HepG2 (cell line): Measurements from ENCODE around the gene SLC2A5. TPM values are rescaled to one million over a fixed set of nuclear protein-coding genes. Genes with fewer than 3 reads are reported as not detected.

Experiments
- HIVEP1 ChIP-seq: sonication (generic); formaldehyde crosslinking; IDR thresholded peaks from 2 replicates; pipeline ENCODE4 v1.4.0; 2020; ENCODE audit warnings: mild to moderate bottlenecking, missing genetic modification reagents
- KLF13 ChIP-seq: sonication (generic); formaldehyde crosslinking; IDR thresholded peaks from 2 replicates; pipeline ENCODE4 v1.4.0; 2020; ENCODE audit warnings: mild to moderate bottlenecking, missing genetic modification reagents
- TFDP1 ChIP-seq: IDR thresholded peaks from 2 replicates; pipeline ENCODE4 v1.6.1; 2016; ENCODE audit warnings: missing compliant biosample characterization, missing genetic modification reagents, borderline replicate concordance
- ZBTB10 ChIP-seq: sonication (generic); formaldehyde crosslinking; IDR thresholded peaks from 2 replicates; pipeline ENCODE4 v1.4.0; 2020; ENCODE audit warnings: missing genetic modification reagents, borderline replicate concordance
- ZFP62 ChIP-seq: sonication (generic); formaldehyde crosslinking; IDR thresholded peaks from 2 replicates; pipeline ENCODE4 v1.4.0; 2020; ENCODE audit warnings: missing genetic modification reagents
- ZFY ChIP-seq: sonication (generic); formaldehyde crosslinking; IDR thresholded peaks from 2 replicates; pipeline ENCODE4 v1.4.0; 2020; ENCODE audit warnings: missing genetic modification reagents
- ZNF564 ChIP-seq: sonication (generic); formaldehyde crosslinking; IDR thresholded peaks from 2 replicates; pipeline ENCODE4 v1.8.1; 2023; ENCODE audit warnings: mild to moderate bottlenecking, missing genetic modification reagents
- ZNF773 ChIP-seq: sonication (generic); formaldehyde crosslinking; IDR thresholded peaks from 2 replicates; pipeline ENCODE4 v1.4.0; 2020; ENCODE audit warnings: missing genetic modification reagents, borderline replicate concordance
- polyA plus RNA-seq, 8 experiments: library from polyadenylated mRNA; depleted of rRNA in 3 of 8; stranded (reverse) in 7 of 8; unstranded in 1 of 8; fragments of >200 nt; fragmentation: Illumina TruSeq in 4 of 8; extraction: Trizol in 4 of 8; gene quantifications; 2 replicates each; pipeline versions ENCODE4 v1.2.1 to v1.2.3, GENCODE V29; 2011 to 2016; ENCODE audit warnings: low read depth in 4 of 8, missing spikeins in 1 of 8, mixed read lengths in 1 of 8; ENCODE audit not compliant: insufficient read depth in 1 of 8
- total RNA-seq, 5 experiments: library from RNA; depleted of rRNA; stranded (reverse); fragments of >200 nt; fragmentation: Illumina TruSeq; extraction: Trizol; gene quantifications; 2 replicates each; pipeline ENCODE4 v1.2.3, GENCODE V29; 2016; ENCODE audit warnings: low read depth in 1 of 5
- TF ChIP-seq, protein P1 (sequence below): sonication (generic); formaldehyde crosslinking; IDR thresholded peaks from 2 replicates; pipeline ENCODE4 v1.4.0; 2020; ENCODE audit warnings: missing genetic modification reagents, mild to moderate bottlenecking, borderline replicate concordance
- TF ChIP-seq, protein P2 (sequence below): IDR thresholded peaks from 2 replicates; pipeline ENCODE4 v1.4.0; 2020; ENCODE audit warnings: mild to moderate bottlenecking, missing genetic modification reagents
- TF ChIP-seq, protein P3 (sequence below): sonication (generic); formaldehyde crosslinking; IDR thresholded peaks from 2 replicates; pipeline ENCODE4 v1.4.0; 2020; ENCODE audit warnings: missing genetic modification reagents, borderline replicate concordance
- TF ChIP-seq, protein P4 (sequence below): sonication (generic); formaldehyde crosslinking; conservative IDR thresholded peaks from 2 replicates; pipeline ENCODE4 v1.8.1; 2023; ENCODE audit warnings: missing genetic modification reagents

Gene SLC2A5
- total and polyA plus RNA-seq, 2 of the 13 experiments (the other 11 are each of a cell fraction or from before 2014, with no cell fraction given): 0.04 to 0.54 TPM

DNA sequence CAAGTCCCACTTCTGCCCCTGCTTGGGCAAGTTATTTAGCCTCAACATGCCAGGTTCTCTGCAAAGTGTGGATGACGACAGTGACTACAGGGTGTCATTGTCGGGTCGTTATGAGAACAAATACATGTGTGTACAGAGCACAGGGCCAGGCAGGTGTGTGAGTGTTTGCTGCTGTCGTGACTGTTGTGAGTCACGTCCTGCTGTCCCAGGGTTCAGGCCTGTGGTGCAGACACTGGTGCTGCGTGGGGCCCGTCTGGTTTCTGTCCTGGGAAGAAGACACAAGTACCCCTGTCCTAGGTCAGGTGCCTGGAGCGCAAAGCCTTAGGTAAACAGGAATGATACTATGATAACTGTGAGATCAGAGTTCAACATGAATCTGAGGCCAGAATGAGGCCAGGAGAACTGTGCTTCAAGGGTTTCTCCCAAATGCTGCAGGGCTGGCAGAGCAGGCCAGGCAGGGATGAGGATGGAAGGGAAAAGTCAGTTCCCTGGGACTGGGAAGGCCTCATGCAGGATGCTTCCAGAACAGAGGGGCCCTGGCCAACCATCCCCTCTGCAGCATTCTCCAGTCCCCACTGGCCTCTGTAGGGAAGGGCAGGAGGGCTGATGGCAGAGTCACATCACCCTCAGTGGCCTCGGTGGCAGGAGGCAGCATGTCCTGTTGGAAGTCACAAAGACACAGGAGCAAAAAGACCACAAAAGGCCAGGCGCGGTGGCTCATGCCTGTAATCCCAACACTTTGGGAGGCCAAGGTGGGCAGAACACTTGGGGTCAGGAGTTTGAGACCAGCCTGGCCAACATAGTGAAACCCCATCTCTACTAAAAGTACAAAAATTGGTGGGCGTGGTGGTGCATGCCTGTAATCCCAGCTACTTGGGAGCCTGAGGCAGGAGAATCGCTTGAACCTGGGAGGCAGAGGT lies 43.8 kb upstream of the SLC2A5 start (continued):
- TF ChIP-seq TFDP1 (CRISPR knock-in tag) (peak; percentile 31; the same call in 1 of the 2 replicates), ZNF564 (CRISPR knock-in tag) (0 out of 2 replicates have a peak, but pooled peaks have one; percentile 22), KLF13 (no peak), HIVEP1 (0 out of 2 replicates have a peak, but pooled peaks have one; percentile 62), ZNF773 (no peak), ZFY (CRISPR knock-in tag) (peak; percentile 70), ZFP62 (no peak), ZBTB10 (peak; percentile 39; the same call in 1 of the 2 replicates)
- TF ChIP-seq, protein P1, sequence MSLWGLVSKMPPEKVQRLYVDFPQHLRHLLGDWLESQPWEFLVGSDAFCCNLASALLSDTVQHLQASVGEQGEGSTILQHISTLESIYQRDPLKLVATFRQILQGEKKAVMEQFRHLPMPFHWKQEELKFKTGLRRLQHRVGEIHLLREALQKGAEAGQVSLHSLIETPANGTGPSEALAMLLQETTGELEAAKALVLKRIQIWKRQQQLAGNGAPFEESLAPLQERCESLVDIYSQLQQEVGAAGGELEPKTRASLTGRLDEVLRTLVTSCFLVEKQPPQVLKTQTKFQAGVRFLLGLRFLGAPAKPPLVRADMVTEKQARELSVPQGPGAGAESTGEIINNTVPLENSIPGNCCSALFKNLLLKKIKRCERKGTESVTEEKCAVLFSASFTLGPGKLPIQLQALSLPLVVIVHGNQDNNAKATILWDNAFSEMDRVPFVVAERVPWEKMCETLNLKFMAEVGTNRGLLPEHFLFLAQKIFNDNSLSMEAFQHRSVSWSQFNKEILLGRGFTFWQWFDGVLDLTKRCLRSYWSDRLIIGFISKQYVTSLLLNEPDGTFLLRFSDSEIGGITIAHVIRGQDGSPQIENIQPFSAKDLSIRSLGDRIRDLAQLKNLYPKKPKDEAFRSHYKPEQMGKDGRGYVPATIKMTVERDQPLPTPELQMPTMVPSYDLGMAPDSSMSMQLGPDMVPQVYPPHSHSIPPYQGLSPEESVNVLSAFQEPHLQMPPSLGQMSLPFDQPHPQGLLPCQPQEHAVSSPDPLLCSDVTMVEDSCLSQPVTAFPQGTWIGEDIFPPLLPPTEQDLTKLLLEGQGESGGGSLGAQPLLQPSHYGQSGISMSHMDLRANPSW (CRISPR knock-in tag): peak; percentile 77; the same call in 1 of the 2 replicates
- TF ChIP-seq, protein P2, sequence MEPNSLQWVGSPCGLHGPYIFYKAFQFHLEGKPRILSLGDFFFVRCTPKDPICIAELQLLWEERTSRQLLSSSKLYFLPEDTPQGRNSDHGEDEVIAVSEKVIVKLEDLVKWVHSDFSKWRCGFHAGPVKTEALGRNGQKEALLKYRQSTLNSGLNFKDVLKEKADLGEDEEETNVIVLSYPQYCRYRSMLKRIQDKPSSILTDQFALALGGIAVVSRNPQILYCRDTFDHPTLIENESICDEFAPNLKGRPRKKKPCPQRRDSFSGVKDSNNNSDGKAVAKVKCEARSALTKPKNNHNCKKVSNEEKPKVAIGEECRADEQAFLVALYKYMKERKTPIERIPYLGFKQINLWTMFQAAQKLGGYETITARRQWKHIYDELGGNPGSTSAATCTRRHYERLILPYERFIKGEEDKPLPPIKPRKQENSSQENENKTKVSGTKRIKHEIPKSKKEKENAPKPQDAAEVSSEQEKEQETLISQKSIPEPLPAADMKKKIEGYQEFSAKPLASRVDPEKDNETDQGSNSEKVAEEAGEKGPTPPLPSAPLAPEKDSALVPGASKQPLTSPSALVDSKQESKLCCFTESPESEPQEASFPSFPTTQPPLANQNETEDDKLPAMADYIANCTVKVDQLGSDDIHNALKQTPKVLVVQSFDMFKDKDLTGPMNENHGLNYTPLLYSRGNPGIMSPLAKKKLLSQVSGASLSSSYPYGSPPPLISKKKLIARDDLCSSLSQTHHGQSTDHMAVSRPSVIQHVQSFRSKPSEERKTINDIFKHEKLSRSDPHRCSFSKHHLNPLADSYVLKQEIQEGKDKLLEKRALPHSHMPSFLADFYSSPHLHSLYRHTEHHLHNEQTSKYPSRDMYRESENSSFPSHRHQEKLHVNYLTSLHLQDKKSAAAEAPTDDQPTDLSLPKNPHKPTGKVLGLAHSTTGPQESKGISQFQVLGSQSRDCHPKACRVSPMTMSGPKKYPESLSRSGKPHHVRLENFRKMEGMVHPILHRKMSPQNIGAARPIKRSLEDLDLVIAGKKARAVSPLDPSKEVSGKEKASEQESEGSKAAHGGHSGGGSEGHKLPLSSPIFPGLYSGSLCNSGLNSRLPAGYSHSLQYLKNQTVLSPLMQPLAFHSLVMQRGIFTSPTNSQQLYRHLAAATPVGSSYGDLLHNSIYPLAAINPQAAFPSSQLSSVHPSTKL: peak; percentile 93
- TF ChIP-seq, protein P3, sequence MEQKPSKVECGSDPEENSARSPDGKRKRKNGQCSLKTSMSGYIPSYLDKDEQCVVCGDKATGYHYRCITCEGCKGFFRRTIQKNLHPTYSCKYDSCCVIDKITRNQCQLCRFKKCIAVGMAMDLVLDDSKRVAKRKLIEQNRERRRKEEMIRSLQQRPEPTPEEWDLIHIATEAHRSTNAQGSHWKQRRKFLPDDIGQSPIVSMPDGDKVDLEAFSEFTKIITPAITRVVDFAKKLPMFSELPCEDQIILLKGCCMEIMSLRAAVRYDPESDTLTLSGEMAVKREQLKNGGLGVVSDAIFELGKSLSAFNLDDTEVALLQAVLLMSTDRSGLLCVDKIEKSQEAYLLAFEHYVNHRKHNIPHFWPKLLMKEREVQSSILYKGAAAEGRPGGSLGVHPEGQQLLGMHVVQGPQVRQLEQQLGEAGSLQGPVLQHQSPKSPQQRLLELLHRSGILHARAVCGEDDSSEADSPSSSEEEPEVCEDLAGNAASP: peak; percentile 86
- TF ChIP-seq, protein P4, sequence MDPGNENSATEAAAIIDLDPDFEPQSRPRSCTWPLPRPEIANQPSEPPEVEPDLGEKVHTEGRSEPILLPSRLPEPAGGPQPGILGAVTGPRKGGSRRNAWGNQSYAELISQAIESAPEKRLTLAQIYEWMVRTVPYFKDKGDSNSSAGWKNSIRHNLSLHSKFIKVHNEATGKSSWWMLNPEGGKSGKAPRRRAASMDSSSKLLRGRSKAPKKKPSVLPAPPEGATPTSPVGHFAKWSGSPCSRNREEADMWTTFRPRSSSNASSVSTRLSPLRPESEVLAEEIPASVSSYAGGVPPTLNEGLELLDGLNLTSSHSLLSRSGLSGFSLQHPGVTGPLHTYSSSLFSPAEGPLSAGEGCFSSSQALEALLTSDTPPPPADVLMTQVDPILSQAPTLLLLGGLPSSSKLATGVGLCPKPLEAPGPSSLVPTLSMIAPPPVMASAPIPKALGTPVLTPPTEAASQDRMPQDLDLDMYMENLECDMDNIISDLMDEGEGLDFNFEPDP: no peak
